Panc1 (cell line): ENCODE measurements around the gene H3-3A. TPM values are rescaled to one million over a fixed set of nuclear protein-coding genes. Genes with fewer than 3 reads are reported as not detected.

Experiments used
- ATAC-seq: fragments of 200-7000 bp; cut with Tn5 transposase; 2 replicates; pipeline ENCODE4 v1.9.1; 2020; ENCODE audit warnings: mild to moderate bottlenecking, moderate library complexity
- BruUV-seq: library from RNA; stranded (reverse); fragments of 400-500 nt; replicated peaks from 2 replicates; lab custom pipeline; 2021; lab: Mats Ljungman, UMichigan
- CTCF ChIA-PET: fragments of 300-600 bp; sonication (Branson Sonifier 250); formaldehyde crosslinking; loops from one replicate; lab custom pipeline; 2022; ENCODE audit warnings: antibody characterized with exemption; lab: Charles Lee
- POLR2A ChIA-PET: fragments of 300-600 bp; sonication (Branson Sonifier 250); formaldehyde crosslinking; loops from one replicate; lab custom pipeline; 2022; ENCODE audit warnings: antibody characterized with exemption; lab: Charles Lee
- DNase-seq: peaks from one replicate; pipeline ENCODE4 v3.0.0-alpha.2; 2010; ENCODE audit warnings: low read depth, low spot score
- H3K27ac ChIP-seq: 2 replicates; pipeline ENCODE4 v1.5.1; 2011; ENCODE audit warnings: mild to moderate bottlenecking, low read length, inconsistent platforms
- H3K27me3 ChIP-seq: fragments of 200-500 bp; sonication (Bioruptor generic); 2 replicates; pipeline ENCODE4 v1.6.0; 2014; ENCODE audit warnings: low read length, inconsistent platforms; ENCODE audit not compliant: control insufficient read depth, insufficient read depth
- H3K36me3 ChIP-seq: fragments of 200-500 bp; sonication (Bioruptor generic); 2 replicates; pipeline ENCODE4 v1.5.1; 2014; ENCODE audit warnings: inconsistent platforms, mild to moderate bottlenecking, low read length, moderate library complexity; ENCODE audit not compliant: control insufficient read depth, insufficient read depth
- H3K4me1 ChIP-seq: 2 replicates; pipeline ENCODE4 v1.5.1; 2011; ENCODE audit warnings: inconsistent platforms, mild to moderate bottlenecking, low read length, moderate library complexity; ENCODE audit not compliant: control insufficient read depth, insufficient read depth
- H3K4me3 ChIP-seq, 2 experiments: 2 replicates each; pipeline ENCODE4 v1.5.1; 2011 to 2012; ENCODE audit warnings: low read depth in 2 of 2, low read length in 2 of 2, mild to moderate bottlenecking in 2 of 2, inconsistent platforms in 1 of 2, moderate library complexity in 1 of 2
- H3K9me3 ChIP-seq: fragments of 200-500 bp; sonication (Bioruptor generic); 2 replicates; pipeline ENCODE4 v1.5.1; 2014; ENCODE audit warnings: low read depth, mild to moderate bottlenecking, inconsistent platforms, low read length, moderate library complexity; ENCODE audit not compliant: control insufficient read depth, insufficient read depth
- POLR2AphosphoS5 ChIP-seq: IDR thresholded peaks from 2 replicates; pipeline ENCODE4 v1.6.1; 2012; ENCODE audit warnings: mild to moderate bottlenecking, low read depth, low read length, moderate library complexity
- SIN3A ChIP-seq: IDR thresholded peaks from 2 replicates; pipeline ENCODE4 v1.6.1; 2012; ENCODE audit warnings: low read depth, mild to moderate bottlenecking, low read length, moderate library complexity, borderline replicate concordance; ENCODE audit not compliant: insufficient read depth
- in situ Hi-C: cut with HindIII; loops from 2 replicates; pipeline ENCODE4 v1.10.0; 2016; ENCODE audit warnings: low sequenced_read_pairs, low pct_unique_long_range_greater_than_20kb
- intact Hi-C: fragments of 100-400 bp; cut with micrococcal nuclease; formaldehyde crosslinking; loops from one replicate; pipeline ENCODE4 v1.10.0; 2022; ENCODE audit not compliant: unreplicated experiment
- total RNA-seq: library from RNA; stranded (reverse); gene quantifications from one replicate; pipeline ENCODE4 v1.2.1, GENCODE V29; 2021; ENCODE audit not compliant: unreplicated experiment
- TF ChIP-seq, protein P1 (sequence below), 2 experiments: IDR thresholded peaks; 2 replicates each; pipeline ENCODE4 v1.6.1; 2011 to 2012; ENCODE audit warnings: low read depth in 2 of 2, control low read depth in 1 of 2, low read length in 1 of 2, mild to moderate bottlenecking in 1 of 2, moderate library complexity in 1 of 2; ENCODE audit not compliant: insufficient read depth in 1 of 2
- TF ChIP-seq, protein P2 (sequence below): fragments of 450-650 bp; IDR thresholded peaks from 2 replicates; pipeline ENCODE4 v1.5.1; 2017; ENCODE audit warnings: mild to moderate bottlenecking

Gene H3-3A
- total RNA-seq, 1 experiment from 2014 or later, result 404 TPM

DNA sequence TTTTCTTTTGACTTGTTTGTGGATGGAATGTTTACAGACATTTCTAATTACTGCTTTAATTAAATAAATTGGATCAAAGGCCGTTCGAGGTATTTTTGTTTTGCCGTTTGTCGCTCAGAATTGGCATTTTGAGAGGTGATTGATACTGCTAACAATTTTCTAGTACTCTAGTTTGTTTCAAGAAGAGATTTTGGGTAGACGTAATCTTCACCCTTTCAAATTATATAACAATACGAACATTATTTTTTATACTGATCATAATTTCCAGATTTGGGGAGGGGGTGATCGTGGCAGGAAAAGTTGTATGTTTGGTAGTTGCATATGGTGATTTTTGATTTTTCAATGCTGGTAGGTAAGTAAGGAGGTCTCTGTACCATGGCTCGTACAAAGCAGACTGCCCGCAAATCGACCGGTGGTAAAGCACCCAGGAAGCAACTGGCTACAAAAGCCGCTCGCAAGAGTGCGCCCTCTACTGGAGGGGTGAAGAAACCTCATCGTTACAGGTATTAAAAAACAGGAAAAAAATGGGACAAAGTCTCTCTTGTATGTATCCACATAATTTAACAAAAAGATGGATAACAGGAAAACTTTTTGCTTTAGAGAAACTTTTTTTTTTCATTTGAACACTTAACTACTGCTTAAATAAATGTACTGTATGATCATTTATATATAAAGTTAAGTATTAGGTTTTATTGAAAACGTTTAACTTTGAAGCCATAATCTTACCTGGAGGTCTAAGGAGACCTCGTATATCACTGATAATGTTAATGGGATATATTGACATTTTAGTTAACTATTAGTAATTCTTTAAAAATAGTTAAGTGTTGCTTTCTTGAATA lies 1.7 kb downstream of the H3-3A start:
- Histone ChIP-seq H3K27ac (peak overlapping the region; percentile 97), H3K27me3 (no peaks in the 10 kb centered on the region), H3K4me1 (peaks cover 31% of the 10 kb centered on the region), H3K36me3 (peaks cover 44% of the 10 kb centered on the region), H3K4me3 (peak overlapping the region; percentile 97 to 99), H3K9me3 (no peaks in the 10 kb centered on the region)
- intact Hi-C loops, result loop anchor here (10.0 kb wide), 1 partner anchor 589 kb away; no protein-coding TSS in a partner anchor
- DNase-seq (no peak), ATAC-seq (no peak)
- POLR2A ChIA-PET, result interaction anchor here (0.5 kb wide), 1 partner anchor 104 kb away, joined by 3 read pairs; no protein-coding TSS in a partner anchor
- CTCF ChIA-PET, result interaction anchor here (0.6 to 1.2 kb wide), 9 partner anchors 13 to 640 kb away, joined by 3 to 8 read pairs (median 3); no protein-coding TSS in a partner anchor
- in situ Hi-C loops, result no loop called here
- no TSS peak for BruUV-seq
- TF ChIP-seq, protein P1, sequence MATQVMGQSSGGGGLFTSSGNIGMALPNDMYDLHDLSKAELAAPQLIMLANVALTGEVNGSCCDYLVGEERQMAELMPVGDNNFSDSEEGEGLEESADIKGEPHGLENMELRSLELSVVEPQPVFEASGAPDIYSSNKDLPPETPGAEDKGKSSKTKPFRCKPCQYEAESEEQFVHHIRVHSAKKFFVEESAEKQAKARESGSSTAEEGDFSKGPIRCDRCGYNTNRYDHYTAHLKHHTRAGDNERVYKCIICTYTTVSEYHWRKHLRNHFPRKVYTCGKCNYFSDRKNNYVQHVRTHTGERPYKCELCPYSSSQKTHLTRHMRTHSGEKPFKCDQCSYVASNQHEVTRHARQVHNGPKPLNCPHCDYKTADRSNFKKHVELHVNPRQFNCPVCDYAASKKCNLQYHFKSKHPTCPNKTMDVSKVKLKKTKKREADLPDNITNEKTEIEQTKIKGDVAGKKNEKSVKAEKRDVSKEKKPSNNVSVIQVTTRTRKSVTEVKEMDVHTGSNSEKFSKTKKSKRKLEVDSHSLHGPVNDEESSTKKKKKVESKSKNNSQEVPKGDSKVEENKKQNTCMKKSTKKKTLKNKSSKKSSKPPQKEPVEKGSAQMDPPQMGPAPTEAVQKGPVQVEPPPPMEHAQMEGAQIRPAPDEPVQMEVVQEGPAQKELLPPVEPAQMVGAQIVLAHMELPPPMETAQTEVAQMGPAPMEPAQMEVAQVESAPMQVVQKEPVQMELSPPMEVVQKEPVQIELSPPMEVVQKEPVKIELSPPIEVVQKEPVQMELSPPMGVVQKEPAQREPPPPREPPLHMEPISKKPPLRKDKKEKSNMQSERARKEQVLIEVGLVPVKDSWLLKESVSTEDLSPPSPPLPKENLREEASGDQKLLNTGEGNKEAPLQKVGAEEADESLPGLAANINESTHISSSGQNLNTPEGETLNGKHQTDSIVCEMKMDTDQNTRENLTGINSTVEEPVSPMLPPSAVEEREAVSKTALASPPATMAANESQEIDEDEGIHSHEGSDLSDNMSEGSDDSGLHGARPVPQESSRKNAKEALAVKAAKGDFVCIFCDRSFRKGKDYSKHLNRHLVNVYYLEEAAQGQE (IDR thresholded peaks at IDR 0.05; ENCODE audit: insufficient read depth in 1 of 2, low read depth in 2 of 2, low read length in 1 of 2), result no peak
- TF ChIP-seq, protein P2, sequence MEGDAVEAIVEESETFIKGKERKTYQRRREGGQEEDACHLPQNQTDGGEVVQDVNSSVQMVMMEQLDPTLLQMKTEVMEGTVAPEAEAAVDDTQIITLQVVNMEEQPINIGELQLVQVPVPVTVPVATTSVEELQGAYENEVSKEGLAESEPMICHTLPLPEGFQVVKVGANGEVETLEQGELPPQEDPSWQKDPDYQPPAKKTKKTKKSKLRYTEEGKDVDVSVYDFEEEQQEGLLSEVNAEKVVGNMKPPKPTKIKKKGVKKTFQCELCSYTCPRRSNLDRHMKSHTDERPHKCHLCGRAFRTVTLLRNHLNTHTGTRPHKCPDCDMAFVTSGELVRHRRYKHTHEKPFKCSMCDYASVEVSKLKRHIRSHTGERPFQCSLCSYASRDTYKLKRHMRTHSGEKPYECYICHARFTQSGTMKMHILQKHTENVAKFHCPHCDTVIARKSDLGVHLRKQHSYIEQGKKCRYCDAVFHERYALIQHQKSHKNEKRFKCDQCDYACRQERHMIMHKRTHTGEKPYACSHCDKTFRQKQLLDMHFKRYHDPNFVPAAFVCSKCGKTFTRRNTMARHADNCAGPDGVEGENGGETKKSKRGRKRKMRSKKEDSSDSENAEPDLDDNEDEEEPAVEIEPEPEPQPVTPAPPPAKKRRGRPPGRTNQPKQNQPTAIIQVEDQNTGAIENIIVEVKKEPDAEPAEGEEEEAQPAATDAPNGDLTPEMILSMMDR, result peak; percentile 92
- TF ChIP-seq POLR2AphosphoS5, result no peak
- TF ChIP-seq SIN3A, result no peak

- H3K36me3 ChIP-seq, result peaks cover 48% of the 10 kb centered on the region
- no peaks in the 10 kb centered on the region for H3K27me3 ChIP-seq
- H3K4me3 ChIP-seq, result peak overlapping the region; percentile 97 to 99
- no TSS peak for BruUV-seq
- DNase-seq, result no peak
- H3K4me1 ChIP-seq, result peaks cover 31% of the 10 kb centered on the region
- intact Hi-C loops (loop anchor here (5.0 to 10.0 kb wide), 2 partner anchors 57 to 590 kb away; no protein-coding TSS in a partner anchor), in situ Hi-C loops (no loop called here)
- ChIA-PET CTCF (interaction anchor here (0.6 to 1.2 kb wide), 9 partner anchors 12 to 552 kb away, joined by 3 to 7 read pairs (median 3); no protein-coding TSS in a partner anchor), POLR2A (interaction anchor here (0.5 kb wide), 1 partner anchor 58 kb away, joined by 3 read pairs; no protein-coding TSS in a partner anchor)
- H3K9me3 ChIP-seq, result no peaks in the 10 kb centered on the region
- no peak for TF ChIP-seq POLR2AphosphoS5
- TF ChIP-seq, protein P2, result peak; percentile 66; the same call in 1 of the 2 replicates
- H3K27ac ChIP-seq, result peak overlapping the region; percentile 97; the same call in 1 of the 2 replicates
- ATAC-seq, result no peak
Observed at GRCh38 chr1:226064816-226065248, 2.3 kb downstream of the H3-3A start.
